ENCODE results near the gene PRR7.
A peak's percentile ranks its signal among the peaks of the same experiment; 100 is the strongest.

PRR7 gene

GRCh38 chr5:177443144-177443983 lies 3.2 kb upstream of the PRR7 start:
- in situ Hi-C loops (cut with MboI; ENCODE audit: low pct_unique_long_range_greater_than_20kb, low sequenced_read_pairs, unreplicated experiment) = no loop called here
- DNase-seq (ENCODE audit: low spot score) = no peak

GRCh38 chr5:177444106-177445051 lies 2.2 kb upstream of the PRR7 start:
- no peak for DNase-seq (ENCODE audit: low spot score)
- TF ChIP-seq CTCF (IDR thresholded peaks at IDR 0.05; ENCODE audit: extremely low read depth, insufficient read depth, missing control alignments) = no peak
- in situ Hi-C loops (cut with MboI; ENCODE audit: low pct_unique_long_range_greater_than_20kb, low sequenced_read_pairs, unreplicated experiment) = no loop called here

More at GRCh38 chr5:177443144-177443983, 3.2 kb upstream of the PRR7 start:
- TF ChIP-seq CTCF (IDR thresholded peaks at IDR 0.05; ENCODE audit: extremely low read depth, insufficient read depth, missing control alignments) = no peak

GRCh38 chr5:177445052-177445916 lies 1.3 kb upstream of the PRR7 start:
- in situ Hi-C loops (cut with MboI; ENCODE audit: low pct_unique_long_range_greater_than_20kb, low sequenced_read_pairs, unreplicated experiment) = no loop called here
- TF ChIP-seq CTCF (IDR thresholded peaks at IDR 0.05; ENCODE audit: extremely low read depth, insufficient read depth, missing control alignments) = no peak

GRCh38 chr5:177445917-177446199 lies 756 bp upstream of the PRR7 start:
- in situ Hi-C loops (cut with MboI; ENCODE audit: low pct_unique_long_range_greater_than_20kb, low sequenced_read_pairs, unreplicated experiment) = no loop called here
- TF ChIP-seq CTCF (IDR thresholded peaks at IDR 0.05; ENCODE audit: extremely low read depth, insufficient read depth, missing control alignments) = no peak
- no peak for DNase-seq (ENCODE audit: low spot score)

More at GRCh38 chr5:177445052-177445916, 1.3 kb upstream of the PRR7 start:
- DNase-seq (ENCODE audit: low spot score) = no peak

GRCh38 chr5:177447066-177447610 lies 524 bp downstream of the PRR7 start:
- TF ChIP-seq CTCF (IDR thresholded peaks at IDR 0.05; ENCODE audit: extremely low read depth, insufficient read depth, missing control alignments) = no peak
- in situ Hi-C loops (cut with MboI; ENCODE audit: low pct_unique_long_range_greater_than_20kb, low sequenced_read_pairs, unreplicated experiment) = no loop called here
- peak; percentile 91 for DNase-seq (ENCODE audit: low spot score)

Measured in GM13977 (cell line).